Thyroid gland (tissue), 4 donors: Measurements from ENCODE around the gene NDP. TPM values are rescaled to one million over a fixed set of nuclear protein-coding genes. Genes with fewer than 3 reads are reported as not detected.

Source experiments
- DNase-seq, 2 donors: peaks; one replicate each; pipeline ENCODE4 v3.0.0-alpha.2; 2019
- H3K27ac ChIP-seq, 3 donors: fragments of 200-600 bp; sonication (generic); 1 replicate in 2 of 3; 2 replicates in 1 of 3; pipeline ENCODE4 v1.5.1; 2016 to 2019; ENCODE audit warnings: mild to moderate bottlenecking in 1 of 3, moderate library complexity in 1 of 3
- H3K27me3 ChIP-seq: fragments of 200-600 bp; sonication (generic); one replicate; pipeline ENCODE4 v1.5.1; 2019
- H3K36me3 ChIP-seq, 2 donors: fragments of 200-600 bp; sonication (generic); one replicate each; pipeline ENCODE4 v1.5.1; 2016 to 2019
- H3K4me1 ChIP-seq, 2 donors: fragments of 200-600 bp; sonication (generic); one replicate each; pipeline ENCODE4 v1.5.1; 2017 to 2019
- H3K4me3 ChIP-seq, 3 donors: fragments of 200-600 bp; sonication (generic); replicated peaks in 1 of 3; 1 replicate in 2 of 3; 2 replicates in 1 of 3; pipeline ENCODE4 v1.5.1; 2016; ENCODE audit warnings: mild to moderate bottlenecking in 1 of 3
- H3K9me3 ChIP-seq: fragments of 200-600 bp; sonication (generic); one replicate; pipeline ENCODE4 v1.5.1; 2017
- CTCF ChIP-seq, 6 experiments: fragments of 200-600 bp in 3 of 6; fragments of 450-650 bp in 3 of 6; sonication (generic) in 3 of 6; IDR thresholded peaks; one replicate each; pipeline ENCODE4 v1.5.1; 2016 to 2019; ENCODE audit warnings: antibody characterized with exemption in 6 of 6, mild to moderate bottlenecking in 2 of 6, inconsistent platforms in 1 of 6, moderate library complexity in 1 of 6
- POLR2A ChIP-seq, 2 donors: fragments of 450-650 bp; IDR thresholded peaks; one replicate each; pipeline ENCODE4 v1.6.1; 2017; ENCODE audit warnings: antibody characterized with exemption in 2 of 2, mild to moderate bottlenecking in 2 of 2, moderate library complexity in 1 of 2
- WGBS, 2 donors: methylation state at CpG; one replicate each; pipeline ENCODE4 v1.1.5; 2017; 5-methylcytosine and 5-hydroxymethylcytosine counted together
- intact Hi-C: fragments of 100-400 bp; cut with DNase I; formaldehyde crosslinking; loops from one replicate; pipeline ENCODE4 v1.15.1; 2023
- total RNA-seq, 4 donors: library from RNA; depleted of rRNA; stranded (reverse); fragments of >200 nt; gene quantifications; one replicate each; pipeline ENCODE4 v1.2.3, GENCODE V29; 2016

The NDP gene
- total RNA-seq, 4 donors from 2014 or later = 0.22 to 0.81 TPM; not detected in 2

- no peaks in the 10 kb centered on the region for H3K27me3 ChIP-seq
- no peaks in the 10 kb centered on the region for H3K4me1 ChIP-seq
- TF ChIP-seq CTCF (IDR thresholded peaks at IDR 0.05) (no peak), POLR2A (IDR thresholded peaks at IDR 0.05) (no peak)
- no peaks in the 10 kb centered on the region for H3K36me3 ChIP-seq
- 92 to 100% methylated on average over 2 of the region's 2 CpGs for WGBS, 2 donors
- no peak overlapping the region for H3K4me3 ChIP-seq
- no peaks in the 10 kb centered on the region for H3K9me3 ChIP-seq
- intact Hi-C loops = no loop called here
- no peak overlapping the region for H3K27ac ChIP-seq
- no peak for DNase-seq
Observed at GRCh38 chrX:43985511-43985910, 12.3 kb upstream of the NDP start.

GRCh38 chrX:43978226-43978625 is 5.0 kb upstream of the NDP start:
- TF ChIP-seq CTCF (IDR thresholded peaks at IDR 0.05) = no peak
- TF ChIP-seq POLR2A (IDR thresholded peaks at IDR 0.05) = no peak
- DNase-seq = no peak
- Histone ChIP-seq H3K27ac (no peak overlapping the region), H3K4me1 (no peaks in the 10 kb centered on the region), H3K4me3 (no peak overlapping the region), H3K9me3 (no peaks in the 10 kb centered on the region), H3K27me3 (no peaks in the 10 kb centered on the region), H3K36me3 (no peaks in the 10 kb centered on the region)
- intact Hi-C loops = no loop called here
- 89 to 95% methylated on average over 3 of the region's 3 CpGs for WGBS, 2 donors

DNA sequence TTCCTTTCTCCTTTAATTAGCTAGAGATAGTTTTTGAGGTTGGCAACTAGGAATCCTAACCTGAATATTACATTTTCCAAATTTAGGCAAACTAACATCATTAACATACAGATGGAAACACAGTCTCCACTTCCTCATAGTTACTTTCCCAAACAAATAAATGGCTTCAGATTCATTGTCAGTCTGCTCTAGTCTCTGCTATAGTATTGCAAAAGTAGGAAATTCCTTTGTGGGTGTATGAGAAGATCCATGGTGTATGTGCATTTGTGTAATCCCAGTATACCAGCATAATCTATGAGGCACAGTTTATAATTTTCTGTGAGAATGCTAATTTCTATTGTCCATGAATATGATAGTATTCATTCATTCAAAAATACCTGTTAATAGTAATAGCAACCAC is 3.0 kb upstream of the NDP start:
- Histone ChIP-seq H3K4me1 (no peaks in the 10 kb centered on the region), H3K4me3 (no peak overlapping the region), H3K36me3 (no peaks in the 10 kb centered on the region), H3K27me3 (no peaks in the 10 kb centered on the region), H3K27ac (no peak overlapping the region), H3K9me3 (no peaks in the 10 kb centered on the region)
- intact Hi-C loops = no loop called here
- TF ChIP-seq CTCF (IDR thresholded peaks at IDR 0.05) = no peak
- TF ChIP-seq POLR2A (IDR thresholded peaks at IDR 0.05) = no peak
- no peak for DNase-seq

DNA sequence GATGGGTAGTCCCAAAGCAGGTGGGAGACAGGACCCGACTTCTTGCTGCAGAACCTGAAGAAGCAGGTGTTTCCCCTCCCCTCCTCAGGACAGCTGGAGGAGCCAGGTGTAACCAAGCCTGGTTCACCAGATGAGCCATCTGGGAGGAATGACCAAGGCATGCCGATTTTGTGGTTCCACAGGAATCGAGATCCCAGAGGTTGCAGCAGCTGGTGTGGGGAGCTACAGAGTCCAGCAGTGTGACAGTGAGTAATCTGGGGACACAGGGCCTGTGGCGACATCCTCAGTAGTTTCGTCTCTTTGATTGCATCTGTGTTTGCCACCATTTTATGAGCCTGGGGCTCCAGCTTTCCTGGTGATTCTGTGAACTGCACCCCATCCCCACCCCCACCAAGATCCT is 2.6 kb upstream of the NDP start:
- 84 to 88% methylated on average over 4 to 5 of the region's 5 CpGs for WGBS, 2 donors
- intact Hi-C loops = no loop called here

More for the DNA sequence above, 2.6 kb upstream of the NDP start:
- no peaks in the 10 kb centered on the region for H3K27me3 ChIP-seq
- TF ChIP-seq POLR2A (IDR thresholded peaks at IDR 0.05) (no peak), CTCF (IDR thresholded peaks at IDR 0.05) (no peak)
- DNase-seq = no peak
- H3K36me3 ChIP-seq = no peaks in the 10 kb centered on the region
- no peaks in the 10 kb centered on the region for H3K4me1 ChIP-seq
- no peaks in the 10 kb centered on the region for H3K9me3 ChIP-seq
- no peak overlapping the region for H3K4me3 ChIP-seq
- H3K27ac ChIP-seq = no peak overlapping the region
